Trophoblast cell (in vitro differentiated cells and primary cell): ENCODE results near the gene IRS1.

Experiments
- DNase-seq, 2 donors: peaks; one replicate each; pipeline ENCODE4 v3.0.0-alpha.2; 2016
- H2AFZ ChIP-seq: 2 replicates; pipeline ENCODE4 v1.6.1; 2013; ENCODE audit warnings: low read length, moderate library complexity, mild to moderate bottlenecking; ENCODE audit not compliant: insufficient read depth, poor library complexity
- H2AK5ac ChIP-seq: 2 replicates; pipeline ENCODE4 v1.6.1; 2013; ENCODE audit warnings: mild to moderate bottlenecking, low read length
- H2BK120ac ChIP-seq: 2 replicates; pipeline ENCODE4 v1.6.1; 2013; ENCODE audit warnings: low read length, mild to moderate bottlenecking, moderate library complexity; ENCODE audit not compliant: insufficient read depth, poor library complexity
- H2BK12ac ChIP-seq: 2 replicates; pipeline ENCODE4 v1.6.1; 2013; ENCODE audit warnings: mild to moderate bottlenecking, low read length, moderate library complexity
- H2BK5ac ChIP-seq: 2 replicates; pipeline ENCODE4 v1.6.1; 2013; ENCODE audit warnings: low read length, low read depth, moderate library complexity, mild to moderate bottlenecking; ENCODE audit not compliant: poor library complexity
- H3K14ac ChIP-seq: 2 replicates; pipeline ENCODE4 v1.6.1; 2013; ENCODE audit warnings: mild to moderate bottlenecking, low read length
- H3K18ac ChIP-seq: 2 replicates; pipeline ENCODE4 v1.6.1; 2013; ENCODE audit warnings: mild to moderate bottlenecking, low read length
- H3K23ac ChIP-seq: 2 replicates; pipeline ENCODE4 v1.6.1; 2013; ENCODE audit warnings: low read length
- H3K27ac ChIP-seq: 2 replicates; pipeline ENCODE4 v1.5.1; 2013; ENCODE audit warnings: low read depth, mild to moderate bottlenecking, inconsistent platforms, low read length, moderate library complexity
- H3K27me3 ChIP-seq: 2 replicates; pipeline ENCODE4 v1.6.1; 2013; ENCODE audit warnings: inconsistent platforms, mild to moderate bottlenecking, low read length, moderate library complexity; ENCODE audit not compliant: insufficient read depth
- H3K36me3 ChIP-seq, 2 experiments: 1 replicate in 1 of 2; 2 replicates in 1 of 2; pipeline ENCODE4 v1.6.1; 2013; ENCODE audit warnings: low read length in 2 of 2, mild to moderate bottlenecking in 2 of 2, moderate library complexity in 1 of 2; ENCODE audit not compliant: insufficient read depth in 2 of 2, control insufficient read depth in 1 of 2
- H3K4ac ChIP-seq: 2 replicates; pipeline ENCODE4 v1.6.1; 2013; ENCODE audit warnings: low read depth, mild to moderate bottlenecking, low read length, moderate library complexity
- H3K4me1 ChIP-seq, 2 experiments: 1 replicate in 1 of 2; 2 replicates in 1 of 2; pipeline ENCODE4 v1.6.1; 2013; ENCODE audit warnings: low read length in 2 of 2, mild to moderate bottlenecking in 2 of 2, moderate library complexity in 1 of 2; ENCODE audit not compliant: insufficient read depth in 2 of 2, control insufficient read depth in 1 of 2
- H3K4me2 ChIP-seq: 2 replicates; pipeline ENCODE4 v1.6.1; 2013; ENCODE audit warnings: inconsistent platforms, mild to moderate bottlenecking, low read length, moderate library complexity
- H3K4me3 ChIP-seq: 2 replicates; pipeline ENCODE4 v1.5.1; 2013; ENCODE audit warnings: mild to moderate bottlenecking, low read depth, low read length, inconsistent platforms
- H3K79me1 ChIP-seq: one replicate; pipeline ENCODE4 v1.6.1; 2013; ENCODE audit warnings: low read length
- H3K79me2 ChIP-seq: 2 replicates; pipeline ENCODE4 v1.6.1; 2013; ENCODE audit warnings: low read length, mild to moderate bottlenecking; ENCODE audit not compliant: control insufficient read depth, insufficient read depth, poor library complexity
- H3K9ac ChIP-seq: 2 replicates; pipeline ENCODE4 v1.6.1; 2013; ENCODE audit warnings: mild to moderate bottlenecking, low read length
- H3K9me3 ChIP-seq: 2 replicates; pipeline ENCODE4 v1.6.1; 2013; ENCODE audit warnings: low read depth, mild to moderate bottlenecking, control low read depth, inconsistent platforms, low read length; ENCODE audit not compliant: insufficient read depth
- H4K12ac ChIP-seq: 2 replicates; pipeline ENCODE4 v1.6.1; 2013; ENCODE audit warnings: low read depth, mild to moderate bottlenecking, low read length, moderate library complexity
- H4K8ac ChIP-seq: 2 replicates; pipeline ENCODE4 v1.6.1; 2013; ENCODE audit warnings: low read depth, mild to moderate bottlenecking, low read length, moderate library complexity
- H4K91ac ChIP-seq: one replicate; pipeline ENCODE4 v1.6.1; 2013; ENCODE audit warnings: low read depth, mild to moderate bottlenecking, low read length, moderate library complexity
- whole genome bisulfite sequencing: extraction: QIAGEN DNeasy Blood & Tissue Kit; methylation state at CpG from one replicate; pipeline ENCODE4 v1.1.7; 2013; ENCODE audit warnings: missing lambda C conversion rate; ENCODE audit not compliant: insufficient read length, insufficient coverage; ENCODE audit errors: extremely low coverage; 5-methylcytosine and 5-hydroxymethylcytosine counted together

The IRS1 gene

GRCh38 chr2:226795281-226796011 lies 4.2 kb downstream of the IRS1 start:
- Histone ChIP-seq H3K9me3 (peaks cover 5% of the 10 kb centered on the region), H3K4me1 (peaks cover 42 to 43% of the 10 kb centered on the region in 2 experiments), H3K27me3 (no peaks in the 10 kb centered on the region), H3K23ac (no peak overlapping the region), H3K14ac (no peak overlapping the region), H3K36me3 (peaks cover 29% of the 10 kb centered on the region in 2 experiments), H3K27ac (no peak overlapping the region), H2BK12ac (no peak overlapping the region), H2AFZ (no peak overlapping the region), H4K91ac (no peak overlapping the region), H3K4me3 (no peak overlapping the region), H3K9ac (no peak overlapping the region), H3K4ac (peak overlapping the region; percentile 54), H3K79me2 (peaks cover 42% of the 10 kb centered on the region), H3K79me1 (peaks cover 30% of the 10 kb centered on the region), H2BK5ac (no peak overlapping the region), H4K12ac (no peak overlapping the region), H3K18ac (no peak overlapping the region), H2AK5ac (no peak overlapping the region), H4K8ac (no peak overlapping the region), H3K4me2 (peak overlapping the region; percentile 39), H2BK120ac (no peak overlapping the region)
- no CpG with 5 or more reads among the region's 26 CpGs for WGBS
- no peak for DNase-seq

- Histone ChIP-seq H3K27me3 (no peaks in the 10 kb centered on the region), H4K91ac (no peak overlapping the region), H2AFZ (no peak overlapping the region), H3K27ac (no peak overlapping the region), H3K79me2 (peaks cover 42% of the 10 kb centered on the region), H3K4me2 (peak overlapping the region; percentile 39), H3K36me3 (peaks cover 29% of the 10 kb centered on the region in 2 experiments), H3K9ac (no peak overlapping the region), H3K4ac (peak overlapping the region; percentile 63), H4K12ac (no peak overlapping the region), H3K79me1 (peaks cover 26% of the 10 kb centered on the region), H2BK12ac (no peak overlapping the region), H2AK5ac (no peak overlapping the region), H3K9me3 (peaks cover 5% of the 10 kb centered on the region), H3K18ac (no peak overlapping the region), H3K4me3 (peak overlapping the region; percentile 26), H3K4me1 (peaks cover 39 to 40% of the 10 kb centered on the region in 2 experiments), H2BK5ac (no peak overlapping the region), H3K23ac (no peak overlapping the region), H3K14ac (no peak overlapping the region), H2BK120ac (no peak overlapping the region), H4K8ac (peak overlapping the region; percentile 37)
- WGBS = no CpG with 5 or more reads among the region's 9 CpGs
- no peak for DNase-seq
Observed at GRCh38 chr2:226794751-226795171, 4.9 kb downstream of the IRS1 start.

- Histone ChIP-seq H3K27ac (no peak overlapping the region), H4K8ac (no peak overlapping the region), H4K91ac (no peak overlapping the region), H3K4ac (no peak overlapping the region), H2BK120ac (no peak overlapping the region), H3K36me3 (peaks cover 29% of the 10 kb centered on the region in 2 experiments), H3K14ac (no peak overlapping the region), H2AFZ (no peak overlapping the region), H3K79me2 (peaks cover 41% of the 10 kb centered on the region), H3K4me3 (no peak overlapping the region), H3K4me1 (peaks cover 39 to 40% of the 10 kb centered on the region in 2 experiments), H3K9ac (no peak overlapping the region), H3K4me2 (peak overlapping the region; percentile 39), H3K9me3 (peaks cover 5% of the 10 kb centered on the region), H3K27me3 (no peaks in the 10 kb centered on the region), H2BK12ac (no peak overlapping the region), H3K23ac (no peak overlapping the region), H3K18ac (no peak overlapping the region), H2BK5ac (no peak overlapping the region), H4K12ac (no peak overlapping the region), H3K79me1 (peaks cover 22% of the 10 kb centered on the region), H2AK5ac (no peak overlapping the region)
- WGBS = no CpG with 5 or more reads among the region's 4 CpGs
- no peak for DNase-seq
Observed at GRCh38 chr2:226794196-226794661, 5.4 kb downstream of the IRS1 start.

- H4K12ac ChIP-seq = no peak overlapping the region
- no peak overlapping the region for H3K4me3 ChIP-seq
- H3K18ac ChIP-seq = no peak overlapping the region
- H4K91ac ChIP-seq = no peak overlapping the region
- peaks cover 39 to 40% of the 10 kb centered on the region in 2 experiments for H3K4me1 ChIP-seq
- H3K36me3 ChIP-seq = peaks cover 29% of the 10 kb centered on the region in 2 experiments
- H2BK5ac ChIP-seq = no peak overlapping the region
- H3K23ac ChIP-seq = no peak overlapping the region
- H2BK12ac ChIP-seq = no peak overlapping the region
- H3K79me2 ChIP-seq = peaks cover 35% of the 10 kb centered on the region
- H2BK120ac ChIP-seq = no peak overlapping the region
- no peak overlapping the region for H3K27ac ChIP-seq
- H3K79me1 ChIP-seq = peaks cover 17% of the 10 kb centered on the region
- H3K9ac ChIP-seq = no peak overlapping the region
- H3K14ac ChIP-seq = no peak overlapping the region
- no peak overlapping the region for H3K4ac ChIP-seq
- no peak overlapping the region for H2AFZ ChIP-seq
- no CpG with 5 or more reads among the region's 2 CpGs for WGBS
- no peak overlapping the region for H4K8ac ChIP-seq
- no peaks in the 10 kb centered on the region for H3K27me3 ChIP-seq
- no peak overlapping the region for H2AK5ac ChIP-seq
- H3K9me3 ChIP-seq = peaks cover 5% of the 10 kb centered on the region
- no peak for DNase-seq
- H3K4me2 ChIP-seq = peak overlapping the region; percentile 49
Observed at GRCh38 chr2:226793646-226794045, 6.0 kb downstream of the IRS1 start.
